Right lobe of liver (tissue), 6 donors: ENCODE data around the gene NPRL2. TPM values are rescaled to one million over a fixed set of nuclear protein-coding genes. Genes with fewer than 3 reads are reported as not detected.

Experiments used
- ATAC-seq, 4 donors: fragments of 200-7000 bp; cut with Tn5 transposase; one replicate each; pipeline ENCODE4 v1.9.1; 2020; ENCODE audit warnings: mild to moderate bottlenecking in 4 of 4, moderate library complexity in 4 of 4
- DNase-seq, 3 donors: peaks; one replicate each; pipeline ENCODE4 v3.0.0-alpha.2; 2020
- H3K27ac ChIP-seq, 3 donors: fragments of 200-600 bp; one replicate each; pipeline ENCODE4 v1.8.0; 2022
- H3K27me3 ChIP-seq, 2 donors: fragments of 200-600 bp; one replicate each; pipeline ENCODE4 v1.8.0; 2022
- H3K36me3 ChIP-seq, 4 donors: fragments of 200-600 bp; sonication (generic) in 1 of 4; one replicate each; pipeline versions ENCODE4 v1.5.1 to v1.8.0; 2017 to 2022; ENCODE audit warnings: control low read depth in 1 of 4
- H3K4me1 ChIP-seq, 4 donors: fragments of 200-600 bp; sonication (generic) in 1 of 4; one replicate each; pipeline versions ENCODE4 v1.5.1 to v1.8.0; 2017 to 2022; ENCODE audit warnings: control low read depth in 1 of 4
- H3K4me3 ChIP-seq, 3 donors: fragments of 200-600 bp; one replicate each; pipeline ENCODE4 v1.8.0; 2022
- H3K9me3 ChIP-seq, 4 donors: fragments of 200-600 bp; sonication (generic) in 1 of 4; one replicate each; pipeline versions ENCODE4 v1.5.1 to v1.8.0; 2017 to 2022; ENCODE audit warnings: control low read depth in 1 of 4
- CTCF ChIP-seq, 4 donors: fragments of 200-600 bp in 3 of 4; fragments of 450-650 bp in 1 of 4; IDR thresholded peaks; one replicate each; pipeline versions ENCODE4 v1.5.1 to v1.8.0; 2016 to 2022; ENCODE audit warnings: antibody characterized with exemption in 4 of 4, mild to moderate bottlenecking in 2 of 4
- POLR2A ChIP-seq: fragments of 450-650 bp; IDR thresholded peaks from one replicate; pipeline ENCODE4 v1.6.1; 2017; ENCODE audit warnings: antibody characterized with exemption, mild to moderate bottlenecking
- WGBS: methylation state at CpG from one replicate; pipeline ENCODE4 v1.1.6; 2018; ENCODE audit warnings: low coverage, low lambda C conversion rate; ENCODE audit not compliant: insufficient coverage; ENCODE audit errors: missing lambda C conversion rate; 5-methylcytosine and 5-hydroxymethylcytosine counted together
- intact Hi-C, 2 donors: fragments of 100-400 bp; cut with DNase I; formaldehyde crosslinking; loops; one replicate each; pipeline versions ENCODE4 v1.11.2 to v1.14.1; 2022
- total RNA-seq, 6 experiments: library from RNA; depleted of rRNA in 2 of 6; stranded (reverse); fragments of >200 nt in 2 of 6; fragmentation: NEBNext Ultra II Directional in 3 of 6; extraction: Animal tissue kit (Norgen Biotek cat#: 25700) in 3 of 6; gene quantifications; one replicate each; pipeline versions ENCODE4 v1.1.0 to v1.2.4, GENCODE V29; 2016 to 2023
- donor health status: DM: no; HTN: yes; CAD: no.
- donor health status: DM: no; HTN: no; CAD: no.
- donor health status: DM: no; HTN: no; CAD: no.
- donor health status: DM: no; HTN: yes; CAD: no.
- donor health status: DM: no; HTN: yes; CAD: no.

NPRL2 gene
- total RNA-seq, 6 experiments from 2014 or later, result 10.6 to 18.3 (median 14.4) TPM

GRCh38 chr3:50319181-50319893, 31.2 kb downstream of the NPRL2 start:
- TF ChIP-seq POLR2A (no peak), CTCF (IDR thresholded peaks at IDR 0.05) (no peak)
- Histone ChIP-seq H3K4me1 (peaks cover 0 to 51% (median 14%) of the 10 kb centered on the region in 4 donors), H3K9me3 (no peaks in the 10 kb centered on the region), H3K36me3 (peaks cover 0 to 20% (median 3%) of the 10 kb centered on the region in 4 donors), H3K27me3 (no peaks in the 10 kb centered on the region), H3K4me3 (no peak overlapping the region), H3K27ac (no peak overlapping the region)
- ATAC-seq, result no peak
- peak in 1 of 3 donors; percentile 45 for DNase-seq
- WGBS, result 91% methylated on average over 4 of the region's 16 CpGs
- intact Hi-C loops, result loop anchor here in 1 of 2 donors (5.0 kb wide), 1 partner anchor 37 kb away; no protein-coding TSS in a partner anchor

GRCh38 chr3:50318615-50319014, 32.0 kb downstream of the NPRL2 start:
- H3K4me1 ChIP-seq, result peaks cover 0 to 44% (median 10%) of the 10 kb centered on the region in 4 donors
- ATAC-seq (no peak), DNase-seq (no peak)
- no peaks in the 10 kb centered on the region for H3K9me3 ChIP-seq
- no peak for TF ChIP-seq POLR2A
- no peak for TF ChIP-seq CTCF (IDR thresholded peaks at IDR 0.05)
- H3K36me3 ChIP-seq, result peaks cover 0 to 20% (median 3%) of the 10 kb centered on the region in 4 donors
- WGBS, result 67% methylated on average over 3 of the region's 10 CpGs
- no peak overlapping the region for H3K27ac ChIP-seq
- intact Hi-C loops, result loop anchor here in 1 of 2 donors (5.0 kb wide), 1 partner anchor 36 kb away; no protein-coding TSS in a partner anchor
- H3K27me3 ChIP-seq, result no peaks in the 10 kb centered on the region
- no peak overlapping the region for H3K4me3 ChIP-seq

- DNase-seq (no peak), ATAC-seq (no peak)
- intact Hi-C loops, result loop anchor here in 1 of 2 donors (5.0 kb wide), 1 partner anchor 36 kb away; no protein-coding TSS in a partner anchor
- 60% methylated on average over 2 of the region's 11 CpGs for WGBS
- H3K9me3 ChIP-seq, result no peaks in the 10 kb centered on the region
- H3K4me3 ChIP-seq, result no peak overlapping the region
- H3K4me1 ChIP-seq, result peaks cover 0 to 44% (median 10%) of the 10 kb centered on the region in 4 donors
- no peak overlapping the region for H3K27ac ChIP-seq
- H3K36me3 ChIP-seq, result peaks cover 0 to 20% (median 3%) of the 10 kb centered on the region in 4 donors
- TF ChIP-seq POLR2A (no peak), CTCF (IDR thresholded peaks at IDR 0.05) (no peak)
- no peaks in the 10 kb centered on the region for H3K27me3 ChIP-seq
Measured at GRCh38 chr3:50318163-50318562, 32.4 kb downstream of the NPRL2 start.

GRCh38 chr3:50317300-50317699, 33.3 kb downstream of the NPRL2 start:
- Histone ChIP-seq H3K27me3 (no peaks in the 10 kb centered on the region), H3K4me3 (no peak overlapping the region), H3K27ac (no peak overlapping the region), H3K4me1 (peaks cover 0 to 36% (median 9%) of the 10 kb centered on the region in 4 donors), H3K36me3 (peaks cover 0 to 20% (median 3%) of the 10 kb centered on the region in 4 donors), H3K9me3 (no peaks in the 10 kb centered on the region)
- no peak for TF ChIP-seq CTCF (IDR thresholded peaks at IDR 0.05)
- TF ChIP-seq POLR2A, result no peak
- intact Hi-C loops, result loop anchor here in 1 of 2 donors (5.0 kb wide), 1 partner anchor 35 kb away; no protein-coding TSS in a partner anchor
- DNase-seq (no peak), ATAC-seq (no peak)
- 40% methylated on average over 2 of the region's 6 CpGs for WGBS
